ENCODE results near the gene SLC22A2. TPM values are rescaled to one million over a fixed set of nuclear protein-coding genes. Genes with fewer than 3 reads are reported as not detected.
"Not testable (repeated sequence)": the region's sequence is repeated elsewhere in the genome, so short reads cannot be mapped to it uniquely, and the experiment has no call there.

Gene SLC22A2
- total and polyA plus RNA-seq, 2 donors (not counting 1 experiment from before 2014, with no cell fraction given): not detected

DNA sequence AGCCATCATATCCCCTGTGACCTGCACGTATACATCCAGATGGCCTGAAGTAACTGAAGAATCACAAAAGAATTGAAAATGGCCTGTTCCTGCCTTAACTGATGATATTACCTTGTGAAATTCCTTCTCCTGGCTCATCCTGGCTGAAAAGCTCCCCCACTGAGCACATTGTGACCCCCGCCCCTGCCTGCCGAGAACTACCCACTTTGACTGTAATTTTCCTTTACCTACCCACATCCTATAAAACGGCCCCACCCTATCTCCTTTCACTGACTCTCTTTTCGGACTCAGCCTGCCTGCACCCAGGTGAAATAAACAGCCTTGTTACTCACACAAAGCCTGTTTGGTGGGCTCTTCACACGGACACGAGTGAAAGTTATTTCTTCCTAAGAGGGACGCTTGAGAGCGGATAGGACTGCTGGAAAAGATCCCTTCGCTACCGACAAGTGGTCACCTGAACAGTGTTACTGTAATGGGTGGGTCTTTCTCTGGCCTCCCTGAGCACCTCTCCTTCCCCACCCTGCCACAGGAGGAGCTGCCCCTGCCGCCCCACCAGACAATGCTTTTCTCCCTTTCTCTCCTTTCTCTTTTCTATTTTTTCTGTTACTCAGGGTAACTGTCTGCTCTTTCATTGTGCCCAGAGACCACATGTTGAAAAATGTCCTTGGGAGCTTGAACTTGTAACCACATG is 24.5 kb downstream of the SLC22A2 start:
- not testable (repeated sequence) for H3K9me3 ChIP-seq (ENCODE audit: control insufficient read depth, insufficient read depth, low read depth, low read length); H4K20me1 ChIP-seq (ENCODE audit: control insufficient read depth, extremely low read depth, insufficient read depth, low read length); DNase-seq (ENCODE audit: low read depth in 2 of 2); H3K4me3 ChIP-seq (replicated peaks in 1 of 4; ENCODE audit: control extremely low read depth in 1 of 4, insufficient read depth in 1 of 4, low read depth in 3 of 4, low read length in 4 of 4); H3K4me2 ChIP-seq (ENCODE audit: extremely low read depth, insufficient read depth, low read length); H3K36me3 ChIP-seq (ENCODE audit: control insufficient read depth, insufficient read depth, low read length); H3K27me3 ChIP-seq (ENCODE audit: control insufficient read depth, insufficient read depth, low read length); H3K79me2 ChIP-seq (ENCODE audit: control insufficient read depth, insufficient read depth, low read length); H2AFZ ChIP-seq (ENCODE audit: low read length); H3K27ac ChIP-seq (ENCODE audit: insufficient read depth, low read length); H3K4me1 ChIP-seq (ENCODE audit: control insufficient read depth, extremely low read depth, insufficient read depth, low read length); H3K9ac ChIP-seq (ENCODE audit: insufficient read depth, low read length)

GRCh38 chr6:160227769-160228161 is 30.9 kb downstream of the SLC22A2 start:
- no peaks in the 10 kb centered on the region for H3K4me1 ChIP-seq (ENCODE audit: control insufficient read depth, extremely low read depth, insufficient read depth, low read length)

DNA sequence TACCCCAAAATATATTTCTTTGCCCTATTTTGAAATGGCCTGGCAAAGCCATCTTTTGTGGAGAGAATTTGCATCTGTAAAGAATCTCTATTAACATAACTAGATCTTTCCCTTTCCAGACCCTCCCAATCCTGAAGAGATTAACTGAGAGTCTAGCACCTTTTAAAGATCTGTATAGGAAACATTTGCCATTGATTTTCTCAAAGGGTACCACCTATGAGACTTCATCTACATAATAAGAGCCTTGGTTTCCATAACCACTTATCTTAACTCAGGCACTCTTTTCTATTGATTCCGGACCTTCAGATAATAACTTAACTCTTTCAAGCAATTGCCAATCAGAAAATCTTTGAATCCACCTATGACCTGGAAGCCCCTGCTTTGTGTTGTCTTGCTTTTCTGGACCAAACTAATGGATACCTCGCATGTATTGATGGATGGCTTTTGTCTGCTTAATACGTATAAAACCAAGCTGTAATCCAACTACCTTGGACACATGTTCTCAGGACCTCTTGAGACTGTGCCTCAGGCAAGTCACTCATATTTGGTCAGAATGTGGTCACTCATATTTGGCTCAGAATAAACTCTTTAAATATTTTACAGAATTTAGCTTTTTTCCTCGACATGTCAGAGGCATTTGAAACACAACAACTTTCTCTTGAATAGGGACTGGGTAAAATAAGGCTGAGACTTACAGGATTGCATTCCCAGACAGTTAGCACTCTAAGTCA is 31.4 kb downstream of the SLC22A2 start:
- Histone ChIP-seq H3K9ac (ENCODE audit: insufficient read depth, low read length) (no peak overlapping the region), H3K4me2 (ENCODE audit: extremely low read depth, insufficient read depth, low read length) (no peak overlapping the region)

More at GRCh38 chr6:160227769-160228161, 30.9 kb downstream of the SLC22A2 start:
- H3K9ac ChIP-seq (ENCODE audit: insufficient read depth, low read length): no peak overlapping the region
- no peaks in the 10 kb centered on the region for H3K9me3 ChIP-seq (ENCODE audit: control insufficient read depth, insufficient read depth, low read depth, low read length)
- no peak overlapping the region for H2AFZ ChIP-seq (ENCODE audit: low read length)
- no peak overlapping the region for H3K27ac ChIP-seq (ENCODE audit: insufficient read depth, low read length)
- H3K4me2 ChIP-seq (ENCODE audit: extremely low read depth, insufficient read depth, low read length): no peak overlapping the region
- no peaks in the 10 kb centered on the region for H4K20me1 ChIP-seq (ENCODE audit: control insufficient read depth, extremely low read depth, insufficient read depth, low read length)
- no peaks in the 10 kb centered on the region for H3K27me3 ChIP-seq (ENCODE audit: control insufficient read depth, insufficient read depth, low read length)
- no peaks in the 10 kb centered on the region for H3K36me3 ChIP-seq (ENCODE audit: control insufficient read depth, insufficient read depth, low read length)
- no peaks in the 10 kb centered on the region for H3K79me2 ChIP-seq (ENCODE audit: control insufficient read depth, insufficient read depth, low read length)
- TF ChIP-seq EZH2 (IDR thresholded peaks at IDR 0.05; ENCODE audit: low read length, missing control alignments): no peak
- TF ChIP-seq, protein P1, sequence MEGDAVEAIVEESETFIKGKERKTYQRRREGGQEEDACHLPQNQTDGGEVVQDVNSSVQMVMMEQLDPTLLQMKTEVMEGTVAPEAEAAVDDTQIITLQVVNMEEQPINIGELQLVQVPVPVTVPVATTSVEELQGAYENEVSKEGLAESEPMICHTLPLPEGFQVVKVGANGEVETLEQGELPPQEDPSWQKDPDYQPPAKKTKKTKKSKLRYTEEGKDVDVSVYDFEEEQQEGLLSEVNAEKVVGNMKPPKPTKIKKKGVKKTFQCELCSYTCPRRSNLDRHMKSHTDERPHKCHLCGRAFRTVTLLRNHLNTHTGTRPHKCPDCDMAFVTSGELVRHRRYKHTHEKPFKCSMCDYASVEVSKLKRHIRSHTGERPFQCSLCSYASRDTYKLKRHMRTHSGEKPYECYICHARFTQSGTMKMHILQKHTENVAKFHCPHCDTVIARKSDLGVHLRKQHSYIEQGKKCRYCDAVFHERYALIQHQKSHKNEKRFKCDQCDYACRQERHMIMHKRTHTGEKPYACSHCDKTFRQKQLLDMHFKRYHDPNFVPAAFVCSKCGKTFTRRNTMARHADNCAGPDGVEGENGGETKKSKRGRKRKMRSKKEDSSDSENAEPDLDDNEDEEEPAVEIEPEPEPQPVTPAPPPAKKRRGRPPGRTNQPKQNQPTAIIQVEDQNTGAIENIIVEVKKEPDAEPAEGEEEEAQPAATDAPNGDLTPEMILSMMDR (conservative IDR thresholded peaks at IDR 0.05 in 1 of 2, IDR thresholded peaks at IDR 0.05 in 1 of 2; ENCODE audit: low read depth in 1 of 2, low read length in 2 of 2): no peak
- no peak overlapping the region for H3K4me3 ChIP-seq (replicated peaks in 1 of 4; ENCODE audit: control extremely low read depth in 1 of 4, insufficient read depth in 1 of 4, low read depth in 3 of 4, low read length in 4 of 4)
- no peak for DNase-seq (ENCODE audit: low read depth in 2 of 2)

More for the DNA sequence above, 31.4 kb downstream of the SLC22A2 start:
- no peaks in the 10 kb centered on the region for H3K27me3 ChIP-seq (ENCODE audit: control insufficient read depth, insufficient read depth, low read length)
- H3K36me3 ChIP-seq (ENCODE audit: control insufficient read depth, insufficient read depth, low read length): no peaks in the 10 kb centered on the region
- H3K4me3 ChIP-seq (replicated peaks in 1 of 4; ENCODE audit: control extremely low read depth in 1 of 4, insufficient read depth in 1 of 4, low read depth in 3 of 4, low read length in 4 of 4): no peak overlapping the region
- no peaks in the 10 kb centered on the region for H4K20me1 ChIP-seq (ENCODE audit: control insufficient read depth, extremely low read depth, insufficient read depth, low read length)
- no peaks in the 10 kb centered on the region for H3K9me3 ChIP-seq (ENCODE audit: control insufficient read depth, insufficient read depth, low read depth, low read length)
- DNase-seq (ENCODE audit: low read depth in 2 of 2): peak in 1 of 2 donors; percentile 29
- no peaks in the 10 kb centered on the region for H3K79me2 ChIP-seq (ENCODE audit: control insufficient read depth, insufficient read depth, low read length)
- H3K27ac ChIP-seq (ENCODE audit: insufficient read depth, low read length): no peak overlapping the region
- H2AFZ ChIP-seq (ENCODE audit: low read length): no peak overlapping the region
- TF ChIP-seq, protein P1 (conservative IDR thresholded peaks at IDR 0.05 in 1 of 2, IDR thresholded peaks at IDR 0.05 in 1 of 2; ENCODE audit: low read depth in 1 of 2, low read length in 2 of 2): no peak
- TF ChIP-seq EZH2 (IDR thresholded peaks at IDR 0.05; ENCODE audit: low read length, missing control alignments): no peak
- H3K4me1 ChIP-seq (ENCODE audit: control insufficient read depth, extremely low read depth, insufficient read depth, low read length): no peaks in the 10 kb centered on the region

All from fibroblast of lung (primary cell).